ENCODE data around the gene SLC22A3. TPM values are rescaled to one million over a fixed set of nuclear protein-coding genes. Genes with fewer than 3 reads are reported as not detected.
A peak's percentile ranks its signal among the peaks of the same experiment; 100 is the strongest.
"Not testable (repeated sequence)": the region's sequence is repeated elsewhere in the genome, so short reads cannot be mapped to it uniquely, and the experiment has no call there.

SLC22A3 gene
- not detected for polyA plus RNA-seq (ENCODE audit: low read depth in 6 of 6)

- no peak for ATAC-seq (ENCODE audit: low read depth in 2 of 2)
- Mint-ChIP-seq H3K27ac (no peak within 1 kb of the TSS), H3K36me3 (peaks cover 0 to 9% of the 10 kb centered on the region in 2 donors), H3K9me3 (peaks cover 0 to 3% (median 0%) of the 10 kb centered on the region in 7 donors), H3K4me3 (peak within 1 kb of the TSS in 4 of 8 donors; percentile 18 to 45 (median 32)), H3K4me1 (peaks cover 0 to 5% (median 0%) of the 10 kb centered on the region in 3 donors), H3K27me3 (peaks cover 53 to 64% (median 63%) of the 10 kb centered on the region in 3 donors)
- DNase-seq: no peak
Measured at GRCh38 chr6:160348223-160349019, at the start of gene SLC22A3. SLC22A3 (plus strand) TSS chr6:160348378; CDS start chr6:160348420, 42 bp downstream.

- Mint-ChIP-seq H3K4me1 (no peaks in the 10 kb centered on the region), H3K4me3 (peak overlapping the region in 1 of 8 donors; percentile 17), H3K36me3 (no peaks in the 10 kb centered on the region), H3K27me3 (peaks cover 20 to 27% (median 23%) of the 10 kb centered on the region in 3 donors), H3K27ac (no peak overlapping the region), H3K9me3 (peaks cover 1 to 15% (median 4%) of the 10 kb centered on the region in 7 donors)
- no peak for ATAC-seq (ENCODE audit: low read depth in 2 of 2)
- no peak for DNase-seq
Measured at GRCh38 chr6:160299559-160299958, 48.6 kb upstream of the SLC22A3 start.

GRCh38 chr6:160300076-160300695, 48.0 kb upstream of the SLC22A3 start:
- H3K36me3 Mint-ChIP-seq: no peaks in the 10 kb centered on the region
- no peak for ATAC-seq (ENCODE audit: low read depth in 2 of 2)
- peaks cover 21 to 33% (median 25%) of the 10 kb centered on the region in 3 donors for H3K27me3 Mint-ChIP-seq
- peaks cover 1 to 18% (median 5%) of the 10 kb centered on the region in 7 donors for H3K9me3 Mint-ChIP-seq
- H3K4me3 Mint-ChIP-seq: no peak overlapping the region
- DNase-seq: no peak
- H3K27ac Mint-ChIP-seq: no peak overlapping the region
- no peaks in the 10 kb centered on the region for H3K4me1 Mint-ChIP-seq

- H3K4me3 Mint-ChIP-seq: no peak overlapping the region
- no peak for DNase-seq
- no peak for ATAC-seq (ENCODE audit: low read depth in 2 of 2)
- H3K9me3 Mint-ChIP-seq: peaks cover 1 to 18% (median 5%) of the 10 kb centered on the region in 7 donors
- H3K36me3 Mint-ChIP-seq: no peaks in the 10 kb centered on the region
- H3K27ac Mint-ChIP-seq: no peak overlapping the region
- H3K4me1 Mint-ChIP-seq: no peaks in the 10 kb centered on the region
- H3K27me3 Mint-ChIP-seq: peaks cover 15 to 25% (median 20%) of the 10 kb centered on the region in 3 donors
Measured at GRCh38 chr6:160301339-160301738, 46.8 kb upstream of the SLC22A3 start.

GRCh38 chr6:160302431-160303082, 45.6 kb upstream of the SLC22A3 start:
- Mint-ChIP-seq H3K27ac (peak overlapping the region in 1 of 6 donors; percentile 5), H3K9me3 (peaks cover 3 to 20% (median 5%) of the 10 kb centered on the region in 7 donors), H3K27me3 (peaks cover 11 to 18% (median 16%) of the 10 kb centered on the region in 3 donors)
- not testable (repeated sequence) for DNase-seq; ATAC-seq (ENCODE audit: low read depth in 2 of 2); H3K4me1 Mint-ChIP-seq; H3K36me3 Mint-ChIP-seq; H3K4me3 Mint-ChIP-seq

- H3K4me1 Mint-ChIP-seq: no peaks in the 10 kb centered on the region
Measured at GRCh38 chr6:160303806-160304205, 44.4 kb upstream of the SLC22A3 start.

GRCh38 chr6:160305926-160306713, 42.1 kb upstream of the SLC22A3 start:
- Mint-ChIP-seq H3K36me3 (peaks cover 0 to 4% of the 10 kb centered on the region in 2 donors), H3K4me1 (no peaks in the 10 kb centered on the region), H3K9me3 (peaks cover 14 to 51% (median 18%) of the 10 kb centered on the region in 7 donors), H3K4me3 (no peak overlapping the region), H3K27me3 (peaks cover 5 to 11% (median 11%) of the 10 kb centered on the region in 3 donors), H3K27ac (no peak overlapping the region)
- DNase-seq (no peak), ATAC-seq (ENCODE audit: low read depth in 2 of 2) (no peak)

More at GRCh38 chr6:160303806-160304205, 44.4 kb upstream of the SLC22A3 start:
- Mint-ChIP-seq H3K27me3 (peaks cover 11 to 18% (median 16%) of the 10 kb centered on the region in 3 donors), H3K27ac (no peak overlapping the region), H3K4me3 (no peak overlapping the region), H3K36me3 (no peaks in the 10 kb centered on the region), H3K9me3 (peaks cover 3 to 28% (median 13%) of the 10 kb centered on the region in 7 donors)
- DNase-seq (no peak), ATAC-seq (ENCODE audit: low read depth in 2 of 2) (no peak)

GRCh38 chr6:160309718-160310117, 38.5 kb upstream of the SLC22A3 start:
- no peaks in the 10 kb centered on the region for H3K4me1 Mint-ChIP-seq
- H3K4me3 Mint-ChIP-seq: no peak overlapping the region
- peaks cover 5 to 27% of the 10 kb centered on the region in 2 donors for H3K36me3 Mint-ChIP-seq
- ATAC-seq (ENCODE audit: low read depth in 2 of 2) (no peak), DNase-seq (no peak)
- no peak overlapping the region for H3K27ac Mint-ChIP-seq
- peaks cover 0 to 6% (median 5%) of the 10 kb centered on the region in 3 donors for H3K27me3 Mint-ChIP-seq
- H3K9me3 Mint-ChIP-seq: peaks cover 17 to 68% (median 39%) of the 10 kb centered on the region in 7 donors

- no peak overlapping the region for H3K4me3 Mint-ChIP-seq
- peaks cover 16 to 66% (median 43%) of the 10 kb centered on the region in 7 donors for H3K9me3 Mint-ChIP-seq
- DNase-seq (no peak), ATAC-seq (ENCODE audit: low read depth in 2 of 2) (no peak)
- H3K36me3 Mint-ChIP-seq: peaks cover 5 to 27% of the 10 kb centered on the region in 2 donors
- peaks cover 0 to 3% (median 0%) of the 10 kb centered on the region in 3 donors for H3K27me3 Mint-ChIP-seq
- H3K27ac Mint-ChIP-seq: no peak overlapping the region
- no peaks in the 10 kb centered on the region for H3K4me1 Mint-ChIP-seq
Measured at GRCh38 chr6:160312900-160313299, 35.3 kb upstream of the SLC22A3 start.

GRCh38 chr6:160315310-160315709, 32.9 kb upstream of the SLC22A3 start:
- H3K4me3 Mint-ChIP-seq: no peak overlapping the region
- H3K27me3 Mint-ChIP-seq: peaks cover 0 to 8% (median 3%) of the 10 kb centered on the region in 3 donors
- no peak overlapping the region for H3K27ac Mint-ChIP-seq
- DNase-seq: no peak
- peaks cover 14 to 57% (median 30%) of the 10 kb centered on the region in 7 donors for H3K9me3 Mint-ChIP-seq
- peaks cover 5 to 27% of the 10 kb centered on the region in 2 donors for H3K36me3 Mint-ChIP-seq
- no peaks in the 10 kb centered on the region for H3K4me1 Mint-ChIP-seq
- ATAC-seq (ENCODE audit: low read depth in 2 of 2): no peak

- H3K4me3 Mint-ChIP-seq: no peak overlapping the region
- peaks cover 5 to 25% of the 10 kb centered on the region in 2 donors for H3K36me3 Mint-ChIP-seq
- peaks cover 11 to 57% (median 31%) of the 10 kb centered on the region in 7 donors for H3K9me3 Mint-ChIP-seq
- no peak overlapping the region for H3K27ac Mint-ChIP-seq
- peaks cover 0 to 8% (median 3%) of the 10 kb centered on the region in 3 donors for H3K27me3 Mint-ChIP-seq
- H3K4me1 Mint-ChIP-seq: no peaks in the 10 kb centered on the region
- no peak for DNase-seq
- no peak for ATAC-seq (ENCODE audit: low read depth in 2 of 2)
Measured at GRCh38 chr6:160316261-160316660, 31.9 kb upstream of the SLC22A3 start.

GRCh38 chr6:160319246-160319645, 28.9 kb upstream of the SLC22A3 start:
- DNase-seq (no peak), ATAC-seq (ENCODE audit: low read depth in 2 of 2) (no peak)
- peaks cover 0 to 8% of the 10 kb centered on the region in 2 donors for H3K36me3 Mint-ChIP-seq
- no peaks in the 10 kb centered on the region for H3K4me1 Mint-ChIP-seq
- peaks cover 0 to 8% (median 3%) of the 10 kb centered on the region in 3 donors for H3K27me3 Mint-ChIP-seq
- H3K9me3 Mint-ChIP-seq: peaks cover 5 to 45% (median 18%) of the 10 kb centered on the region in 7 donors
- H3K27ac Mint-ChIP-seq: no peak overlapping the region
- H3K4me3 Mint-ChIP-seq: no peak overlapping the region

Data from naive B cell (primary cell).